ENCODE data around the gene RPTOR.

DNA sequence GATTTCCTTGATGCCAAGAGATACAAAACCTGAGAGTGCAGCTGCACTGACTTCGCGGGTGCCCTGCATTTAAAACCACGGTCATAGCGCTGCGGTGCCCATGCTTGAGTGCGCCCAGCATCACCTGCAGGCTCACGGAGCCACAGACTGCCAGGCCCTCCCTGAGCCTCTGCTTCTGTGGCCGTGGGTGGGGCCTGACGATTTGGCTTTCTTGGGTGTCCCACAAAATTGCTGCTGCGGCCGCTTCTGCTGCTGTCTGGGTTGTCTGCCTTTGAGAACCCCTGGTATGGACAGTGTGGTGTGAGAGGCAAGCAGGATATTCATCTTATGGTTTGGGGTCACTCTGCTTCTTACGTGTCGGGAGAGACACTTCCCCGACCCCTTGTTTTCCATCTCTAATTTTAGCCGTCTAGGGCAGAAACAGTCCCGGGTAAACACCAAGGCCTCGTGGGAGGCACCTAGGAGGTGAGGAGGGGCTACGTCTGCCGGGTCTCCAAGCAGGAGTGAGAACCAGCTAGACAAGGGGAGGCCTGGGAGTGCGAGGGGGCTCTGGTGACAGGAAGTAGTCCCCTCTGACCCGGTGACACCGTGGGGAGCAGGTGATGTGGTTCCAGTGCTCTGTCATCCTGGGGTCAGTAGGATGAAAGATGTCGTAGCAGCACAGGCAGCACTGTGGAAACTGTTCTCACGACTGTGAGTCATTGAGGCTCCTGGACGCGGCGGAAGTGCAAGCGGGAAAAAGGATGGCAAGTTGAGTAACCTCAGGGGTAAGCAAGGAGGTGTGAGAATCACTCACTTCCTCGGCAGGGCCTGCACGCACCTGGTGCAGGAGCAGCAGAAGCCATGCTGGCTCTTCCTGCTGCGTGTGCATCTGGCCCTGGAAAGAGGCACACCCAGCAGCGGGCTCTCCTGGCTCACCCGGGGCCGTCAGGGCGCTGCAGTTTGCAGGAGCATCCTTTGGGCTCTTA, 176.3 kb downstream of the RPTOR start:
- TF ChIP-seq, protein P1, sequence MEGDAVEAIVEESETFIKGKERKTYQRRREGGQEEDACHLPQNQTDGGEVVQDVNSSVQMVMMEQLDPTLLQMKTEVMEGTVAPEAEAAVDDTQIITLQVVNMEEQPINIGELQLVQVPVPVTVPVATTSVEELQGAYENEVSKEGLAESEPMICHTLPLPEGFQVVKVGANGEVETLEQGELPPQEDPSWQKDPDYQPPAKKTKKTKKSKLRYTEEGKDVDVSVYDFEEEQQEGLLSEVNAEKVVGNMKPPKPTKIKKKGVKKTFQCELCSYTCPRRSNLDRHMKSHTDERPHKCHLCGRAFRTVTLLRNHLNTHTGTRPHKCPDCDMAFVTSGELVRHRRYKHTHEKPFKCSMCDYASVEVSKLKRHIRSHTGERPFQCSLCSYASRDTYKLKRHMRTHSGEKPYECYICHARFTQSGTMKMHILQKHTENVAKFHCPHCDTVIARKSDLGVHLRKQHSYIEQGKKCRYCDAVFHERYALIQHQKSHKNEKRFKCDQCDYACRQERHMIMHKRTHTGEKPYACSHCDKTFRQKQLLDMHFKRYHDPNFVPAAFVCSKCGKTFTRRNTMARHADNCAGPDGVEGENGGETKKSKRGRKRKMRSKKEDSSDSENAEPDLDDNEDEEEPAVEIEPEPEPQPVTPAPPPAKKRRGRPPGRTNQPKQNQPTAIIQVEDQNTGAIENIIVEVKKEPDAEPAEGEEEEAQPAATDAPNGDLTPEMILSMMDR (conservative IDR thresholded peaks at IDR 0.05; ENCODE audit: low read length) = no peak
- TF ChIP-seq EZH2phosphoT487 (IDR thresholded peaks at IDR 0.05; ENCODE audit: borderline replicate concordance, low read depth, low read length) = no peak

All from OCI-LY7 (cell line).